Nephron (organoid): Measurements from ENCODE around the gene TMEM184B.
A peak's percentile ranks its signal among the peaks of the same experiment; 100 is the strongest.

Source experiments
- H3K27ac Mint-ChIP-seq, 3 experiments: 2 replicates each; pipeline ENCODE4 v1.8.0; 2020; ENCODE audit warnings: mixed read lengths in 3 of 3, mild to moderate bottlenecking in 2 of 3, moderate library complexity in 1 of 3
- H3K27me3 Mint-ChIP-seq: 2 replicates; pipeline ENCODE4 v1.8.0; 2021; ENCODE audit warnings: low read depth, mild to moderate bottlenecking, moderate library complexity, mixed read lengths
- H3K36me3 Mint-ChIP-seq: 2 replicates; pipeline ENCODE4 v1.8.0; 2020; ENCODE audit warnings: low read depth, mixed read lengths
- H3K4me1 Mint-ChIP-seq: 2 replicates; pipeline ENCODE4 v1.8.0; 2020; ENCODE audit warnings: mixed read lengths
- H3K4me3 Mint-ChIP-seq, 3 experiments: 2 replicates each; pipeline ENCODE4 v1.8.0; 2020; ENCODE audit warnings: mild to moderate bottlenecking in 3 of 3, mixed read lengths in 3 of 3, moderate library complexity in 2 of 3
- H3K9me3 Mint-ChIP-seq: 2 replicates; pipeline ENCODE4 v1.8.0; 2020; ENCODE audit warnings: mixed read lengths
- TF ChIP-seq, protein P1 (sequence below), 3 experiments: fragments of 200-600 bp; sonication (generic); IDR thresholded peaks; one replicate each; pipeline ENCODE4 v1.5.0; 2021; ENCODE audit warnings: antibody characterized with exemption in 3 of 3; ENCODE audit not compliant: unreplicated experiment in 3 of 3

Gene TMEM184B

DNA sequence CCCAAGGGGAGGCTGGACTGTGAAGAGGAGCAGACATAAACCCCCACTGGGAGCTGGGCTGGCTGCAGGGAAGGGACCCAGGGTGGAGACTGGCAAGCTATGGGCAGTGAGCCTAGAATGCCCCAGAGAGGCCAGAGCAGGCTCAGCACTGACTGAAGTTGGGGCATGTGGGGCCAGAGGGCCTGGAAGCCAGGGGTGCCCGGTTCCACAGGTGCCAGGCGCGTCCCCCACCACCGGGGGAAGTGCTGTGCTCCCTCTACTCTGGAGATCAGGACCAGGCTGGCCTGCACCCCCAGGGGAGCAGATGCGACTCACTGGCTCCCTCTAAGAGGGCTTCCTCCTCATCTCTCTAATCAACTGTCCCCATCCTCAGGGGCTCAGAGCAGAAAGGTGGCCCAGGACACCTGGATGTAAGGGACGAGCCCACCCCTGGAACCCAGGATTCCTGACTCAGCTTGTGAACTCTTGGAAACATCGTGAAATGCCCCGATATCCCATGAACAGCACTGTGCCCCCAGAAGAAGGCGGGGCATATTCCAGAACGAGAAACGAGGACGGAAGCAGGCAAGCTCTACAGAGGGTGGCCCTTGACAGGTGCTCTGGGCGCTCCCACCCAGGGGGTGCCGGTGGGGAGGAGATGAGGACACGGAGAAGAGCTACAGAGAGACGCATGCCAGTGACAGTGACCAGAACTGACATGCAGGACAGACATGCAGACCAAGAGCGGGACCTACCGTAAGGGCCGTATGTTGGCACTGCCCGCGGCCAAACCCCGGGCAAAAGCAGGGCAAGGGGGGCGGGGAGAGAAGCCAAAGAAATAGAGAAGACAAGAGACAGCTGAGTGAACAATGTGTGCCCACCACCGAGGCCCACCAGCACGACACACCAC, 50.7 kb downstream of the TMEM184B start:
- Mint-ChIP-seq H3K27ac (no peak overlapping the region), H3K36me3 (peaks cover 12% of the 10 kb centered on the region), H3K4me3 (no peak overlapping the region), H3K9me3 (no peaks in the 10 kb centered on the region), H3K4me1 (peaks cover 19% of the 10 kb centered on the region), H3K27me3 (no peaks in the 10 kb centered on the region)
- TF ChIP-seq, protein P1, sequence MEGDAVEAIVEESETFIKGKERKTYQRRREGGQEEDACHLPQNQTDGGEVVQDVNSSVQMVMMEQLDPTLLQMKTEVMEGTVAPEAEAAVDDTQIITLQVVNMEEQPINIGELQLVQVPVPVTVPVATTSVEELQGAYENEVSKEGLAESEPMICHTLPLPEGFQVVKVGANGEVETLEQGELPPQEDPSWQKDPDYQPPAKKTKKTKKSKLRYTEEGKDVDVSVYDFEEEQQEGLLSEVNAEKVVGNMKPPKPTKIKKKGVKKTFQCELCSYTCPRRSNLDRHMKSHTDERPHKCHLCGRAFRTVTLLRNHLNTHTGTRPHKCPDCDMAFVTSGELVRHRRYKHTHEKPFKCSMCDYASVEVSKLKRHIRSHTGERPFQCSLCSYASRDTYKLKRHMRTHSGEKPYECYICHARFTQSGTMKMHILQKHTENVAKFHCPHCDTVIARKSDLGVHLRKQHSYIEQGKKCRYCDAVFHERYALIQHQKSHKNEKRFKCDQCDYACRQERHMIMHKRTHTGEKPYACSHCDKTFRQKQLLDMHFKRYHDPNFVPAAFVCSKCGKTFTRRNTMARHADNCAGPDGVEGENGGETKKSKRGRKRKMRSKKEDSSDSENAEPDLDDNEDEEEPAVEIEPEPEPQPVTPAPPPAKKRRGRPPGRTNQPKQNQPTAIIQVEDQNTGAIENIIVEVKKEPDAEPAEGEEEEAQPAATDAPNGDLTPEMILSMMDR (IDR thresholded peaks at IDR 0.05; ENCODE audit: unreplicated experiment in 3 of 3): no peak

DNA sequence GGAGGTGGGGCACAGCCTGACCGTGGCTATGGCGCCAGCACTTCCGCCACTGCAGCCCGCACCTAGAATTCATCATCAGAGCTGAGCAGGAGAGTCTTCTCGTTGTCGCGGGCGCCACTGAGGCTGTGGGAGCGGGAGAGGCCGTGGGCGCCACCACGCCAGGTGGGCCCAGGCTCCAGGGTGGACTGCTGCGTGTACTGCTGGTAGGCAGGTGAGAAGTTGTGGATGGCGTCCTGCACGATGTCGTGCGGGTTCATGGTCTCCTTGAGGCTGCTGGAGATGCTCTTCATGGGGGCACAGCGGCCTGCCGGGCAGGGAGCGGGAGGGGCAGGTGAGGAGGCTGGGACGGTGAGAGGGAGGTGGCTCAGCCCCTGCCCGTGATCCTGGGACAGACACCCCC, 51.4 kb downstream of the TMEM184B start:
- peaks cover 14% of the 10 kb centered on the region for H3K36me3 Mint-ChIP-seq
- TF ChIP-seq, protein P1 (IDR thresholded peaks at IDR 0.05; ENCODE audit: unreplicated experiment in 3 of 3): no peak
- no peak overlapping the region for H3K4me3 Mint-ChIP-seq
- H3K27me3 Mint-ChIP-seq: no peaks in the 10 kb centered on the region
- peaks cover 19% of the 10 kb centered on the region for H3K4me1 Mint-ChIP-seq
- H3K27ac Mint-ChIP-seq: no peak overlapping the region
- H3K9me3 Mint-ChIP-seq: no peaks in the 10 kb centered on the region

DNA sequence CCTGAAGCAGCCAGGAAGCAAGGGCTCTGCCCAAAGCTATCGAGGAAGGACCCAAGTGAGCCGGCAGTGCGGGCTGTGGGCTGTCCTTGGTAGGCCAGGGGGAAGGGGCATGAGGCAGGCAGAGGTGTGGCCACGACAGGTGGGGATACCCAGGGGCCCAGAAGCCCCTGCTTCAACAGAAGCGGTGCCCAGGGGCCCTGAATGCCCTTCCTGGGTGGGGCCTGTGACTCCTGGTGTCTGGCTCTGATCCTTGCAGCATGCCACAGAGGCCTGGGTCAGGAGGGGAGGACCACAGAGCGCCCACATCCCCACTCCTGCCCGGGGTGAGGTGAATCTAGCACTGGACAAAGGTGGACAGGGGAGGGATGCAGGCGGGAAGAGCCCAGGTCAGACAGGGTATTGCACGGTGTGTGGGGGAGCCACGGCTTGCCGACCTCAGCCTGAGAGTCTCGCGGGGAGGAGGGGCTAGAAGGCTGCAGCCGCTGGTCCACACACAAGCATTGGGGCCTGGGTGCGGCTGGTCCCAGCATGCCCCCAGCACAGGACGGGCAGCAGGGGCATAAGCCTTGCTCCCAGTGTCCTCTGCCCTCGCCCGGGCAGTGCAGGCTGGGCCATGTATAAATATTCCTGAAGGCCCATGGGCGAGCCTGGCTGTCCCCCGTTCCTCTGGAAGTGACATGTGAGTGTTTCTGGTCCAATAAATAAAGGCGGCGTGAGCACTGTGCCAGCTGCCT, 52.0 kb downstream of the TMEM184B start:
- TF ChIP-seq, protein P1 (IDR thresholded peaks at IDR 0.05; ENCODE audit: unreplicated experiment in 3 of 3): no peak
- Mint-ChIP-seq H3K4me1 (peaks cover 19% of the 10 kb centered on the region), H3K9me3 (no peaks in the 10 kb centered on the region), H3K27me3 (peaks cover 3% of the 10 kb centered on the region), H3K27ac (no peak overlapping the region), H3K36me3 (peaks cover 16% of the 10 kb centered on the region), H3K4me3 (no peak overlapping the region)

DNA sequence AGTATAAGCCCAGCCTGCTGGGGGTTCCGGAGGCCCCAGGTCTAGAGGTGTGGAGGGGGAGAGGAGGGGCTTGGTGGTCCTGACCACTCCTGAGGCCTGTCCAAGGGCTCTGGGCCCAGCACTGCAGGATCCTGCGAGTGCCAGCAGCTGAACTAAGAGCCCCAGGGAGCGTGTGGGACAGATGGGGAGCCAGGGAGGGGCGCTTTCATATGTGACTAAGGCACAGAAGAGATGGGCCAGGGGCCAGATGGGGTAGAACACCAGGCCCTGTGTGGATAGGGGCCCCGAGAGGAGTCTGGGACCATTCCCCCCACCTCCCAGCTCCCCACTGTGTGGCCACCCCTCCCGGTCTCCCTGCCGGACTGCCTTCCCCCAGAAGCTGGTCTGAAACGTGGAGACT, 52.6 kb downstream of the TMEM184B start:
- Mint-ChIP-seq H3K36me3 (peaks cover 12% of the 10 kb centered on the region), H3K4me3 (no peak overlapping the region), H3K9me3 (no peaks in the 10 kb centered on the region), H3K27ac (no peak overlapping the region), H3K27me3 (peaks cover 10% of the 10 kb centered on the region), H3K4me1 (peaks cover 26% of the 10 kb centered on the region)
- TF ChIP-seq, protein P1 (IDR thresholded peaks at IDR 0.05; ENCODE audit: unreplicated experiment in 3 of 3): no peak

DNA sequence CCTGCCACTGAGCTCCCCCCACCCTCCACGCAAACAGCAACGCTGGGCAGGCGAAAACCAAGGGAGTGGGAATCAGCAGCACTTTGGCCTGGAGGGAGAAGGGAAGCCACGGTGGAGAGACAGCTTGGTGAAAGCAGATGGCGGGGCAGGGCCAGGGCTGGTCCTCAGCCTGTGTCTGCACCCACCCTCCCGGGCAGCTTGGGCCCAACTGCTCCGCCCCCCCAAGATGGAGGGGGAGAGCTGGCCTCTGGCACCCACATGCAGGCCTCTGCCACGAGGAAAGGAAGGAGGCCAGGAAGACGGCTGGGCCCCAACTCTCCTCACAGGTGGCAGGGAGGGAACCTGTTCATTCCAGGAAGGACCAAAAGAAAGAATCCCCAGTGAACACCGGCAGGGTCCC, 53.2 kb downstream of the TMEM184B start:
- H3K27ac Mint-ChIP-seq: peak overlapping the region; percentile 34 to 74 (median 66)
- no peak overlapping the region for H3K4me3 Mint-ChIP-seq
- no peaks in the 10 kb centered on the region for H3K9me3 Mint-ChIP-seq
- peaks cover 29% of the 10 kb centered on the region for H3K4me1 Mint-ChIP-seq
- peaks cover 11% of the 10 kb centered on the region for H3K36me3 Mint-ChIP-seq
- TF ChIP-seq, protein P1 (IDR thresholded peaks at IDR 0.05; ENCODE audit: unreplicated experiment in 3 of 3): no peak
- peaks cover 13% of the 10 kb centered on the region for H3K27me3 Mint-ChIP-seq
